ENCODE results near the gene ZNF384. TPM values are rescaled to one million over a fixed set of nuclear protein-coding genes. Genes with fewer than 3 reads are reported as not detected.

Gene ZNF384
- total RNA-seq, 1 donor from 2014 or later = 22.3 TPM

DNA sequence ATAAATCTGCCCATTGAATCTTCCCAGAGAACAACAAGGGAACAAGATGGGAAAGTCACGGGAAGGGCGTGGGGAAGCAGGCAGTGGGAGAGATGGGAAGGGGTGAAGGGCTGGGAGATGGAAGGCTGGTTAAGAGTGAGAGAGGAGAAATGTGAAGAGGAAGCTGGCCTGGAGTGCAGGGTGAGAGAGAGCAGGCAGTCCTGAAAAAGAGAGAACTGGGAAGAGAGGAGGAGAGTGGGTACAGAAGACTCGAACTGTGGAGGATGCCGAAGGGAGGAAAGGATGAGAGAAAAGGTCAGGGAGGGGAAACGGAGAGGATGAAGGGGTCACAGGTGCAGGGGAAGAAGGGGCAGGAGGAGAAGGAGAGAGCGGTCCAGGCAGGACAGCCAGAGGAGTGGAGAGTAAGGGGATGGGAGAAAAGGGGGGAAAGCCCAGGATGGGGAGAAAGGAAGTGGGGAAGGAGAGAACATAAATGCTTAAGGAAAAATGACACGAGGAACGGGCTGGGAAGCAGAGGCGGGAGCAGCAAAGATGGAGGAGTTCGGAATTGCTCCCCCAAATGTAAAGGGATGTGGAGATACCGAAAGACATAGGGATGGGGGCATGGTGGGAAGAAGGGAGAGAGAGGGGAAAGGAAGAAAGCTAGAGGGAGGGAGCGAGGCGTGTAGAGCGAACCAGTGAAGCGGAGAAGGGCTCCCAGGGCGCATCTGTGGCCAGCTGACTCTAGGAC is 10.2 kb upstream of the ZNF384 start:
- no peak for DNase-seq (ENCODE audit: low read depth)

DNA sequence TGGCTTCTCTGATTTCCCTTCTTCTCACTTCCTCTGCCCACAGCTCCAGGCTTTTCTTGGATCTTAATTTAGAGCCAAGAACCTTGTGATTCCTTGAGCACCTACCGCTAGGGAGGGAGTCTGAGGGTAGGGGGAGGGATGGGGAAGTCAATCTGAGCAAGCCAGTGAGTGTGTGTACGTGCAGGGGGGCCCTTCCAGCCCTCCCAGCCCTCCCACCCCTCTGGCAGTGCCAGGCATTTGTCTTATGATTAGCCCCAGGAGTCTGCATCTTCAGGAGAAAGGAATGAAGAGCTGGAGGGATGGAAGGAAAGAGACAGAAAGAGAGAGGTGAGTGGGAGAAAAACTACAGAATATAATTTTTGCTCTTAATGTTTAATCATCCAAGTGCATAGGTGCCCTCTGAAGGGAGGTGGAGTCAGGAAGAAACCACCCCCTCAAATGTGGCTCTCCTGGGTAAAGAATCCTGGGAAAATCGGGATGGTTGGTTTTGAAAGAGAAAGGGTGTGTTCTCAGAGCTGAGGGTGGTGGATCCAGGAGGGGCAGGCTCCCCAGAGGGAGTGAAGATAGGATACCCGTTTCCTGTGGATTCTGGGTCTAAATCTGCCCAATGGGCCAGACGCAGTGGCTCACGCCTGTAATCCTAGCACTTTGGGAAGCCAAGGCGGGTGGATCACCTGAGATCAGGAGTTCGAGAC is 9.3 kb upstream of the ZNF384 start:
- DNase-seq (ENCODE audit: low read depth) = no peak

DNA sequence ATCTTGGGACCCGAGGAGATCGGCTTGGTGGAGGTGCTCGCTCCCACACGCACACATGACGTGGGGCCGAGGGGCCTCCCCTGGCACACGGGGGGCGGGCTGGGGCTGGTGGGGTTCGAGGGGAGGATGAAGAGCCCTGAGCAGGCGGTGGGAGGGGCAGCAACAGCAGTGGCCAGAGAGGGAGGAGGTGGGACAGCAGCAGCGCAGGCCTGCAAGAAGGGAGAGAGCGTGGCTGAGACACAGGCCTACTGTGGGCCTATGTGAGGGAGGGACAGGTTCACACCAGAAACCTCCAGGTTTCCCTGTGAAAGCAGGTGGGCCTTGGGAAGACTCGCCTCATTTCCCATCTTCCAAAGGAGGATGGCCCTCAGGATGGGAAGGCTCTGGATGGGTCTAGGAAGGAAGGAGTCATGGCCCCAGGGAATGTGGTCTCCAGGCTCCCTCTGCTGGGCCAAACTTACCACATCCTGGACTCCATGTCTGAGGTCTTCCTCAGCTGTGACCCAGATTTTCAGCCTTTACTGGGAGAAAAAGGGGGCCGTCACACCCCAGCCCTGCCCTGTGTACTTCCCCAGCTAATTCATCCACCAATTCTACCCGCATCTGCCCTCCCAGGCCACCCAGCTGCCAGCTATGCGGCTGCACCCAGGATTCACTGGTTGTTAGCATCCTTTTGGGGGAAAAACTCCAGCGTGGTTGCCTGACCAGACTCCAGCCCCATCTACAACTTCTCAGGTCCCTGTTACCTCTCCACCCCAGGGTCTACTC is 8.6 kb upstream of the ZNF384 start:
- peak; percentile 55 for DNase-seq (ENCODE audit: low read depth)

DNA sequence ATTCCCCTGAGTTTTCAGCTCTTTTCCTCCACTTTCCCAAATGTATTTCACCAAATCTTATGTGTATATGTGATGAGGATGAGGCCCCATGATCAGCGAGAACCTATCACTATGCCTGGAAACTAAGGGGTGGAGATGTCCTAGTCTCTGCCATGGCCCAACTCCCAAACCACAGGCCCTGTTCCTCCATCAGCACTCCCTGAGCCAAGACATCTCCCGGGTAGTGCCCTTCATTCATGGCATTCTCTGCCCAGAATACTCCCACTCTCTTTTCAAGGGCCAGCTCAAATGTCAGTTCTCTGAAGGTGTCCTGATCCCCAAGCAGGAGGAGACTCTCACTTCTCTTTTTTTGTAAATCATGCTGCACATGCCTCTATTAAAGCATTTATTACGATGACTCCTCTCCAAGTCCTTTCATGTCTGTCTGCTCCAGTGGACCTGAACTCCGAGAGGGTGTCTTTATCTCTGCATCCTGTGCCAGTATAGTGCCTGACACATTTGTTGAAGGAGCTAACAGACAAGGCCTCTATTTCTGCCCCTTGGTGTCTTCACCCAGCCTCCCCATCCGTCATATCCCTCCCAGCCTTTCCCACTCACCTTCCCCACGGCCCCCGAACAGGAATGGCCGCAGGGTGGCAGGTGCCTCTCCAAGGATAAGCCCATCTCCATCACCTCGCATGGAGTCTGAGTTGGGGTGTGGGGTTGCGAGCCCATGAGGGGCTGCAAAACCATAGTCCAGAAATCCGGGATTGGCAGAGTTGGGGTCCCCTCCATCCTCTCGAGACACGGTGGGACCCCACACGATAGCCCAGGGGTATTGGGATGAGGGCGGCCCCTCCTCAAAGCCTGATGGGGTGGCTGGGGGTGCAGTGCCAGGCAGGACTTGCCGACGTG is 7.8 kb upstream of the ZNF384 start:
- peak; percentile 41 for DNase-seq (ENCODE audit: low read depth)

DNA sequence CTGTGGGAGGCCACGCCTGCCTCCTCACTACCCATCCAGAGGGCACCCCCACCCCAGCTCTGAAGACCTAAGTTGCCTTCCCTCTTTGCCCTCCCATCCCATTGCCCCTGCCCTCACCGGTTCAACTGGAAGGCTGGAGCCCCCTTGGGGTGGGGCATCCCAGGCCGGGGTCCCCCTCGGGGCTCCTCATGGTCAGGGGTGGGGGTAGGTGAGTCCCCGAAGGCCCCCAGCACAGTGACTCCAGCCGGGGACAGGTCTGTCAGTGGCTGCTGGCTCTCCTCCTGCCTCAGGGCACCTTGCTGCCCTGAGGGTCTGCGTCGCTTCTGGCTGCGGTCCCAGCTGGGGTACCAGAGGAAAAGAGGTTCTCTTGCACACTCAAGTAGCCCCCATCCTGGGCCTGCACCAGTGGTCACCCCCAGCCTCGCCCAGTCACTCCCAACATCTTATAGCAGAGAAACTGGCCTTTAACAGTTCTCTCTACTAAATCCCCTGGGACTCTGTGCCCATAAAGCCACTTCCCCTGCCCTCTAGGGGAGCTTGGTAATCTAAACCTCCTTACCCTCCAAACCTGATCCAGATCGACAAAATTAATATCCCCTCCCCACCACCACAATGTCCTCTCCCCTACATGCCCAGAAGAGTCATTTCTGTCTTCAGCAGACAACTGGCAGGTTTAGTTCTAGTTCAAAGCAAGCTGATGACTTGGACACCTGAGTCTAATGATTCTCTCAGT is 6.3 kb upstream of the ZNF384 start:
- DNase-seq (ENCODE audit: low read depth) = no peak

DNA sequence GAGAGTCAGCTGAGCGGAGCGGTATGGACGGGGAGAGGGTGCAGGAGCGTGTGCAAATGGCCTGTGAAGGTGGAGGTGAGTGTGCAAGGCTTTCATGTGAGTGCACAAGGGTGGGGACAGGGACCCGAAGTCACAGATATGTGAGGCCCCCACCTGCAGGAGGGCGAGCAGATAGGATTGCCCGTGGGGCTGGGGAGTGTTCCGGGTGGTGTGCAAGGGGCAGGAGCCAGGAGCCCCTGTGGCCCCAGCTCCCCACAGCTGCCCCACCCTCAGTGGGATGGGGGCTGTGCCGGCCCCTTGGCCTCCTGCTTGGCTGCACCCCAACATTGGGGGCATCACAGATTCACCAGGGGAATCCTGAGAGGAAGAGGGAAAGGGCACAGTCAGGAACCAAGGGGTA is 5.5 kb upstream of the ZNF384 start:
- DNase-seq (ENCODE audit: low read depth) = no peak

DNA sequence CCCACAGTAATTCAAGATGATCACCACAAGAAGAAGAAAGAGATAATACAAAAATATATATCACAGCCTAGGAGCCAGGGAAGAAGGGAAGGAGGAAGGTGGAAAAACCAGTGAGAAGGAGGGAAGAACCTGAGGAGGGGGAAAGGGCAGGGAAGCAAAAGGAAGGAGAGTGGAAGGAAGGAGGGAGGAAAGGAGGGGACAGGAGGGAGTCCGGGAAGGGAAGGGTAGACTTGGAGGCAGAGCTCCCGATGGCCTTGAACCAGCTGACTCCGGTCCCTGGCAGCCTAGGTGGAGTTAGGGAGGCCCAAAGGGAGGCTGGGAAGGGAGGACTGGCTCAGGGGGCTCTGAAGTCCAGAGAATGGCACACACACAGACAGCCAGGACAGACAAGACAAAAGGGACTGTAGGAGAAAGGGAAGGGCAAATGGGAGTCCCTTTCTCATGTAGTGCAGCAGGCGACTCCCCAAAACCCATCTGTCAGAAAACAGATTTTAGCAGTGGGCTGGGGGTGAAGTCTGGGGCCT is 4.7 kb upstream of the ZNF384 start:
- no peak for DNase-seq (ENCODE audit: low read depth)

DNA sequence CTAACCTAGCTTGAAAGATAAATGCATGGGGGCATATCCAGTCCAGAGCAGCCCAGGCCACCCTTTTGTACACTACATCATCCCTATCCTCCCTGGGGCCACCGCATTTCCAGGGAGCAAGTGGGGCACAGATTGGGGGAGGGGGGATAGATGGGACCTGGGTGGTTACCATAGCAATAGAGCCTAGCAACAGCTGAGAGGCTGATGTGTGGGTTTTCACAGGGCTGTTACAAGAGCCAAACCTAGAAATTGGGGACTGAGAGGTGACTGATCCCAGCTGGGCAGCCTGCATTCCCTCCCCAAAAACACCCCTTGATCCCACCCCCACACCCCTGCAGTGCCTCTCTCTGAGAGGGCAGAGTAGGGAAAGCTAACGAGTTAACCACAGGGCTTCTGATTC is 3.7 kb upstream of the ZNF384 start:
- no peak for DNase-seq (ENCODE audit: low read depth)

DNA sequence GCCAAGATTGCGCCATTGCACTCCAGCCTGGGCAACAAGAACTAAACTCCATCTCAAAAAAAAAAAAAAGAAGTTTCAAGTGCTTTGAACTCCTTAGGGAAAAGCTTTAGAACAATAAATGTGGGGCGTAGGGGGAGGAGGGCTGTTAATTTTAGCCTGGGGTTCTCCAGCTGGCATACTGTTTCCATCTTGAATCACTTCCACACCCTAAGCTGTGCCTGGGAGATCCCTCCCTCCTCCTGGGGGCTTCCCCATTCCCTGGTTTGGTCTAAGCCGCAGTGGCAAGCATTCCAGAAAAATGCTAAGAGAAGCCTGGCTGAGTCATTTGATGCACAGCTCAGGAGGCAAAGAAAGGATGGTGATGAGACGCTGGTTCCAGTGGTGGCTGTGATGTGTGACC is 2.3 kb upstream of the ZNF384 start:
- peak; percentile 75 for DNase-seq (ENCODE audit: low read depth)

DNA sequence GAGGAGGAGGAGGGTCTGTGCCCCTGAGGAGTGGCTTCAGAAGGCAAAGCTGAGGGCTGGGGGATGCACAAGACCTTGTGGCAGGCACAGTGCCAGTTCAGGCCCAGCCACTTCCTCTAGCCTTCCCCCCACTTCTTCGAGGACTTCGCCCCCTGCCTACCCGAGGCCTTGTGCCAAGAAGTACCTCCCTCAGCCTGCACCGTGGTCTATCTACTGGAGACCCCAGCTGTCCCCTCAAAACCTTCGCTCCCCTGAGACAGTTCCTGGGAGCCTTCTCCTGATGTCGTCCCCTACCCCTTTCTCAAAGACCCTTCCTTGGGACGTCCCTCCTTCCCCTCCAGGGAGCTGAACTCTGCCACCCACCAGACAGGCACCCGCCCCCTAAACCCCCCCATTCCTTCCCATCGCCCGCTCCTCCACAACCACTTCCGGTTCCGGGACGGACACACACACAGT is 604 bp downstream of the ZNF384 start:
- DNase-seq (ENCODE audit: low read depth) = no peak

DNA sequence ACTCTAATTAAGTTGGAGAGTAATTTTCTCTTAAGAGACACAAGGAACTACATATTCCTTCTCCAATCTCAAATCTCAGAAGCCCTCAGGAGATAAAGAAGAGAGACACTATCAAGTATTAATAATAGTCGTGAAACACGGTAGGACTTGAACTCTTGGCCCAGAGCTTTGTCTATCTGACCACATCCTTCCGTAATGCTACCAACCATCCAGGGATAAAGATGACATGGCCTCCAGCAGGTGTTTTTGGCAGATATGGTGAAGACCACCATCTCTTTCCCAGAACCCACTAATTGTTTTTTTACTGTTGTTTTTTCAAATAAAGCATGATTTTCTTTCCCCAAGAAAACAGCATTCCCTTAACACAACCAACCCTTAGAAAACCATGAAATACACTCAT is 3.4 kb downstream of the ZNF384 start:
- DNase-seq (ENCODE audit: low read depth) = no peak

DNA sequence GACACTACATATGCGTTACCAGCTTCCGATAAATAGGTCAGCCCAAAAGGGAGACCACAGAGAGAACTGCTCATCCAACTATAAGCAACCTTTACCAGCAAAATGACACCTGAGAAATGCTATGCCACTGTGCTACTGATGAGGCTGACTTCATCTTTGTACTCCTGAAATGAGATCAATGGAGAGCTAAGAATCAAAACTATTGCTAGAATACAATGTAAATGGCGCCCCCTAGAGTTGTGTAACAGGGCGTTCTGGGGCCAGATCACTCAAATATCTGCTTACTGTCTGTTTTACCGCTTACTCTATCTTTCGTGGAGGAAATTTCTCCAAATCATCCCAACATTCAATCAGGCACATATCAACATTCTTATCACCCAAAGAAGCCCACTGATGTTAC is 4.6 kb downstream of the ZNF384 start:
- DNase-seq (ENCODE audit: low read depth) = no peak

DNA sequence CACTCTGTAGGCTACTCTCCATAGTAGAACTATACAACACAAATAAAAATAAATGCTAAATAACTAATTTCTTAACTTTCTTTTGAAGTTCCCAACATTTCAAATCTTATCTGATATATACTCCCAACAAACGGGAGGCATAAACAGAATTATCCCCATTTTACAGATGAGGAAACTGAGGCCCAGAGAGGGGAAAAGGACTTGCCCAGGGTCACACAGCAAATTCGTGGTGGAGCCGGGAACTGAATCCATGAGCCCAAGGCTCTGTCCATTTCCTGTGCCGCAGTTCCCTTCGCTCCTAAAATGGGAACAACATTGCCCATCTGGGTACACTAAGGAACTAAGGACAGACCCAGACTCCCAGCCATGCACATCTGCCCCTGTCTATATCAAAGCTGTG is 12.2 kb downstream of the ZNF384 start:
- no peak for DNase-seq (ENCODE audit: low read depth)

DNA sequence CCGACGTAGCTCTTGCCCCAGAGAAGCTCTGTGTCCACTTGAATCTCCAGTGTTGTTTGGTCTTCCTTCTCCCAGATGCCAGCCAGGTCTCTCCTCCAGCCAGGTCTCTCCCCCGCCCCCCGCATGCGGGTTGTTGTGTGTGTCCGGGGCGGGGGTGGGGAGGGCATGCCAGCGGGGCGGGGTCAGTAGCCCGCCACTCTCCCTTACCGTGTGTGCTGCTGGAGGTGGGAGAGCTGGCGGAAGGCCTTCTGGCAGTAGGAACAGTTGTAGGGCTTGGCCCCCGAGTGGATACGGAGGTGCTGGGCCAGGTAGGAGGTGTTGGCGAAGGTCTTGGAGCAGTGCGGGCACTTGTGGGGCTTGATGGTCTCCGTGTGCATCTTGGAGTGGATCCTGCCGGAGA is 17.0 kb downstream of the ZNF384 start:
- DNase-seq (ENCODE audit: low read depth) = no peak

DNA sequence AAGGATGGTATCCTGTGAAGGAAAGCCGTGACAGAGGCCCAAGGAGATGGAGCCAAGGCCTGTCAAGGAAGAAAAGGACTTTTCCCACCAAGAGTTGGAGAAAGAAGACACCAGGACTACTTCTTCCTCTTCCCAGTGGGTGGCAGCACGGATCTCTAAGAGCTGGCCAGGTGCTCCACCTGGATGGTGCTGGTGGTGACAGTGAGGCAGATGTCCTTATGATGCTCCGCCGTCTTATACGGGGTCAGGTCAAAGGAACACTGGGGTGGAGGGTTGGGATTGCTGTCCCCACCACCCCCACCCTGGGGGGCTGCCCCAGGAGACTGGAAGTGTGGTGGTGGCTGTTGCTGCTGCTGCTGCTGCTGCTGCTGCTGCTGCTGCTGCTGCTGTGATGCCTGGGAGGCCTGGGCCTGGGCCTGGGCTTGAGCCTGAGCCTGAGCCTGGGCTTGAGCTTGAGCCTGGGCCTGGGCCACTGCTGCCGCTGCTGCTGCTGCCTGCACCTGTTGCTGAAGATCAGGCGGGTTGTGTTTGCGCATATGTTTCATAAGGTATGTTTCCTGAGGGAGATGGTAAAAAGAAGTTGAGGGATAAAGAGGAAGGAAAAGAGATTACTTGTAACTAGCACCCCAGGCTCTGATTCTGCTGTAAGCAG is 21.5 kb downstream of the ZNF384 start:
- DNase-seq (ENCODE audit: low read depth) = no peak

DNA sequence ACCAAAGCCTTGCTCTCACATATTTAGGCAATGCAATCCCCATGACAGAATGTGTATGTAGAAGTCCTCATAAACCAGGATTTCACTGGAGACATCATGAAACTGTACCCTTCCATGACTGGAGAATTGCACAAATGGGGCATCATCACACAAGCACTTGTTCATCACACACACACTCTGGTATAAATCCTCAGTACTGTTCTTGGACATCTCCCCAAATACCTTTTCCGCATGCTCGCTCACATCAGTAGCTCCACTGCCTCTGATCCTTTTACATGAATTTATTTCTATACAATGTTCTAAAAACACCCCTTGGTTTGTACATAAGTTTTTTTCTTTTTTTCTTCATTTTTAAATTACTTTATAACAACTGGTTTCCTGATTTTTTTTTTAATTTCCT is 23.0 kb downstream of the ZNF384 start:
- DNase-seq (ENCODE audit: low read depth) = no peak

DNA sequence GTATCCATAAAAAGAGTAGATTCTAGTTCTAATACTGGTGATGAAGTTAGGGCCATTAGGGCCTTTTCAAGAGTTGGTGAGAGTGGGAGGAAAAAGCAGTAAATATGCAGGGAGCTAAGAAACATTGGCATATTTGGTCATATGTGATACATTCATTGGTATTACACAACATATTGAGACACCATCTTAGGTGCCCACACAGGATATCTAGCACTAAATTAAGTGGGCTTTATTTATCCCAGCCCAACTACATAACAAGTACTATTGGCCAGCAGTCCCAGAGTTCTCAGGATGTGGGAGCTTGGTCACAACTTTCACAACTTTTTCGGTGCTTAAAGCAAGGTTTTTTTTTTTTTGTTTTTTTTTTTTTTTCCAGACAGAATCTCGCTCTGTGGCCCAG is 24.3 kb downstream of the ZNF384 start:
- no peak for DNase-seq (ENCODE audit: low read depth)

DNA sequence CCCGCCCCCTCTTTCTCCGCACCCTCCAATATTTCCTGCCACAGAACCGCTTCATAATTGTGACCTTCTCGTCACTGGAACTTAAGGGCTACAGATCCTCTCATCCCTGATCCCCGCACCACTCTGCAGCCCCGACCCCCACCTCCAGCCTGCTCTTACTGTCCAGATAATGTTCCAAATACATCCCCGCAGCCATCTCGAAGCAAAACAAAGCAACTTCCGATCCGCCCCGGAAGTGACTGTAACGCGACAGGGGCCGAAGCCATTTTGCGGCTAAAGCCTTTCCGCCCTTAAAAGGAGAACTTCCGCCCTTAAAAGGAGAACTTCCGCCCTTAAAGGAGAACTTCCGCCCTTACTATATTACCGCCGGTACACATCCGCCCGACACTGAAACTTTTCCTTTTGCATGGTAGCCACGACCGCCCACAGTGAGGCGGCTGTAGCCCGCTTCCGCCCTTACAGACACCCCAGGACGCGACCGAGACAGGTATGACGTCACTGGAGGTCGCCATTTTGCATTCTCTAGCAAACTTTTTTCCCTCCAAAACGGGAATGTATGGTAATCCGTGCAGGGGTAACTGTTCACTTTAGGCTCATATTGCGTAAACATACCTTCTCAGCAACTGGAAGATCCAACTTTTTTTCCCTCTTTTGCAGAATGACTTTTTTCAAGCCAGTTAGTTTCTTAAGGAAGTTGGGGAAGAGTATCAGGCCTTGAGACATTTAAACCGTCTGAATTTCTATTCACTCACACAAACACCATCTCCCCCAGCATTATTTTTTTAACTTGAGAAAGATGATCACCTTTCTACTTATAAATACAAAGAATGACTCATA is 26.1 kb downstream of the ZNF384 start, which contains the start of gene ING4:
Gene ING4, minus strand, starts transcription at position 214 of the 837 bp plus-strand sequence. Its CDS starts 18 bp downstream, at position 196.
- peak; percentile 100 for DNase-seq (ENCODE audit: low read depth)

DNA sequence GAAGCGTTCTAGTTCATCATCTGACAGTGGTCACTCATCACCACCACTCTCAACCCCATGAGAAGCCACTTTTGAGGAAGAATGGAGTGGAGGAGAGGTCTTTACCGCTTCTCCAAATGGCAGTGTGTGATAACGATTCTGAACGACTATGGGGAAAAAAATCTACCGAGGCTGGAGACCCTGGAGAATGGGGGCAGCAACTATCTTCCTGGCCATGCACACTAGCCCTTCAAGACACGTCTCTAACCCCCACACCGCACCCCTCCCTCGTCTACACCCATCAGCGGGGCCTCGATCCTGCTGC is 26.6 kb downstream of the ZNF384 start:
- DNase-seq (ENCODE audit: low read depth) = no peak
